HuH-7 (cell line): ENCODE measurements around the gene ARHGEF5.
"Not testable (repeated sequence)": the region's sequence is repeated elsewhere in the genome, so short reads cannot be mapped to it uniquely, and the experiment has no call there.

Source experiments
- DNase-seq: peaks from one replicate; pipeline ENCODE4 v3.0.0; 2011; ENCODE audit warnings: low spot score

The ARHGEF5 gene

GRCh38 chr7:144355176-144355822 is at the start of gene ARHGEF5:
Gene ARHGEF5 (plus strand): TSS chr7:144355402. CDS start chr7:144362670, 7,268 bp downstream.
- not testable (repeated sequence) for DNase-seq

- not testable (repeated sequence) for DNase-seq
Measured at GRCh38 chr7:144309702-144310101, 45.5 kb upstream of the ARHGEF5 start.

- not testable (repeated sequence) for DNase-seq
Measured at GRCh38 chr7:144311218-144311617, 44.0 kb upstream of the ARHGEF5 start.

GRCh38 chr7:144311872-144312469 is 43.2 kb upstream of the ARHGEF5 start, which contains the start of gene OR2A1:
Gene OR2A1 (plus strand): TSS chr7:144312419. CDS start chr7:144318125, 5,706 bp downstream.
- DNase-seq, result not testable (repeated sequence)

GRCh38 chr7:144317537-144317936 is 37.7 kb upstream of the ARHGEF5 start:
- DNase-seq, result not testable (repeated sequence)

- not testable (repeated sequence) for DNase-seq
Measured at GRCh38 chr7:144319547-144319946, 35.7 kb upstream of the ARHGEF5 start.

GRCh38 chr7:144321677-144322206 is 33.5 kb upstream of the ARHGEF5 start:
- not testable (repeated sequence) for DNase-seq

GRCh38 chr7:144323359-144323758 is 31.8 kb upstream of the ARHGEF5 start:
- DNase-seq, result not testable (repeated sequence)

GRCh38 chr7:144325868-144326267 is 29.3 kb upstream of the ARHGEF5 start:
- not testable (repeated sequence) for DNase-seq

GRCh38 chr7:144330044-144330443 is 25.2 kb upstream of the ARHGEF5 start:
- DNase-seq, result not testable (repeated sequence)

- DNase-seq, result not testable (repeated sequence)
Measured at GRCh38 chr7:144331221-144331995, 23.8 kb upstream of the ARHGEF5 start.

- DNase-seq, result not testable (repeated sequence)
Measured at GRCh38 chr7:144331996-144332288, 23.3 kb upstream of the ARHGEF5 start.

- not testable (repeated sequence) for DNase-seq
Measured at GRCh38 chr7:144348625-144349024, 6.6 kb upstream of the ARHGEF5 start.

GRCh38 chr7:144351667-144352066 is 3.5 kb upstream of the ARHGEF5 start:
- not testable (repeated sequence) for DNase-seq

- not testable (repeated sequence) for DNase-seq
Measured at GRCh38 chr7:144356185-144356584, 983 bp downstream of the ARHGEF5 start.

- not testable (repeated sequence) for DNase-seq
Measured at GRCh38 chr7:144356860-144357259, 1.7 kb downstream of the ARHGEF5 start.

GRCh38 chr7:144362061-144362460 is 6.9 kb downstream of the ARHGEF5 start:
- DNase-seq, result not testable (repeated sequence)

GRCh38 chr7:144365523-144365922 is 10.3 kb downstream of the ARHGEF5 start:
- not testable (repeated sequence) for DNase-seq

- DNase-seq, result not testable (repeated sequence)
Measured at GRCh38 chr7:144367250-144367649, 12.0 kb downstream of the ARHGEF5 start.

- not testable (repeated sequence) for DNase-seq
Measured at GRCh38 chr7:144369221-144369620, 14.0 kb downstream of the ARHGEF5 start.

- no peak for DNase-seq
Measured at GRCh38 chr7:144378651-144379050, 23.4 kb downstream of the ARHGEF5 start.

- no peak for DNase-seq
Measured at GRCh38 chr7:144379776-144380384, 24.7 kb downstream of the ARHGEF5 start.
